OCI-LY1 (cell line): Measurements from ENCODE around the gene SPPL3.
A peak's percentile ranks its signal among the peaks of the same experiment; 100 is the strongest.

Source experiments
- H2AFZ ChIP-seq: fragments of 200-600 bp; sonication (generic), shearing (Covaris generic); 2 replicates; pipeline ENCODE4 v1.6.0; 2014; ENCODE audit warnings: antibody characterized with exemption, mild to moderate bottlenecking, low read length
- H3F3A ChIP-seq: fragments of 200-600 bp; sonication (generic), shearing (Covaris generic); 2 replicates; pipeline ENCODE4 v1.6.0; 2014; ENCODE audit warnings: mild to moderate bottlenecking, antibody characterized with exemption, low read length, moderate library complexity; ENCODE audit not compliant: insufficient read depth
- H3K27ac ChIP-seq: fragments of 200-600 bp; sonication (generic); 2 replicates; pipeline ENCODE4 v1.5.1; 2014; ENCODE audit warnings: low read length, mixed run types, mild to moderate bottlenecking, low read depth; ENCODE audit not compliant: poor library complexity, severe bottlenecking
- H3K27me3 ChIP-seq: fragments of 200-600 bp; sonication (generic); 2 replicates; pipeline ENCODE4 v1.6.0; 2014; ENCODE audit warnings: antibody characterized with exemption, mild to moderate bottlenecking, low read length, moderate library complexity; ENCODE audit not compliant: insufficient read depth
- H3K36me3 ChIP-seq: fragments of 200-600 bp; sonication (generic); 2 replicates; pipeline ENCODE4 v1.6.1; 2014; ENCODE audit warnings: mild to moderate bottlenecking, antibody characterized with exemption, low read length, moderate library complexity, mixed read lengths; ENCODE audit not compliant: insufficient read depth
- H3K4me1 ChIP-seq: fragments of 200-600 bp; sonication (generic); 2 replicates; pipeline ENCODE4 v1.5.1; 2014; ENCODE audit warnings: mild to moderate bottlenecking, low read length, moderate library complexity; ENCODE audit not compliant: insufficient read depth, severe bottlenecking
- H3K4me2 ChIP-seq: fragments of 200-600 bp; sonication (generic), shearing (Covaris generic); 2 replicates; pipeline ENCODE4 v1.6.1; 2014; ENCODE audit warnings: low read length
- H3K4me3 ChIP-seq: fragments of 200-600 bp; sonication (generic); 2 replicates; pipeline ENCODE4 v1.5.1; 2014; ENCODE audit warnings: low read length, low read depth, mild to moderate bottlenecking, mixed read lengths; ENCODE audit not compliant: poor library complexity, severe bottlenecking
- H3K79me2 ChIP-seq: fragments of 200-600 bp; shearing (Covaris generic); 2 replicates; pipeline ENCODE4 v1.6.1; 2016; ENCODE audit warnings: mixed run types, low read length, mixed read lengths; ENCODE audit not compliant: insufficient read depth
- H3K9ac ChIP-seq: fragments of 200-600 bp; sonication (generic), shearing (Covaris generic); 2 replicates; pipeline ENCODE4 v1.6.1; 2014; ENCODE audit warnings: mild to moderate bottlenecking, low read length, mixed read lengths
- H3K9me2 ChIP-seq: fragments of 200-600 bp; sonication (generic), shearing (Covaris generic); 2 replicates; pipeline ENCODE4 v1.6.1; 2014; ENCODE audit warnings: low read depth, mild to moderate bottlenecking, low read length, mixed read lengths
- H3K9me3 ChIP-seq: fragments of 200-600 bp; shearing (Covaris generic); 2 replicates; pipeline ENCODE4 v1.6.1; 2014; ENCODE audit warnings: low read length, mixed read lengths
- H4K20me1 ChIP-seq: fragments of 200-600 bp; sonication (generic), shearing (Covaris generic); 2 replicates; pipeline ENCODE4 v1.6.0; 2016; ENCODE audit warnings: mild to moderate bottlenecking, low read length; ENCODE audit not compliant: insufficient read depth
- EZH2 ChIP-seq: fragments of 200-600 bp; sonication (generic), shearing (Covaris generic); IDR thresholded peaks from 2 replicates; pipeline ENCODE4 v1.8.0; 2017; ENCODE audit warnings: borderline replicate concordance, mixed run types, mild to moderate bottlenecking, antibody characterized with exemption, low read length, moderate library complexity, mixed read lengths
- TF ChIP-seq, protein P1 (sequence below): fragments of 200-600 bp; sonication (generic), shearing (Covaris generic); IDR thresholded peaks from 2 replicates; pipeline ENCODE4 v1.5.1; 2017; ENCODE audit warnings: mild to moderate bottlenecking, antibody characterized with exemption, low read length, moderate library complexity, mixed read lengths

SPPL3 gene

DNA sequence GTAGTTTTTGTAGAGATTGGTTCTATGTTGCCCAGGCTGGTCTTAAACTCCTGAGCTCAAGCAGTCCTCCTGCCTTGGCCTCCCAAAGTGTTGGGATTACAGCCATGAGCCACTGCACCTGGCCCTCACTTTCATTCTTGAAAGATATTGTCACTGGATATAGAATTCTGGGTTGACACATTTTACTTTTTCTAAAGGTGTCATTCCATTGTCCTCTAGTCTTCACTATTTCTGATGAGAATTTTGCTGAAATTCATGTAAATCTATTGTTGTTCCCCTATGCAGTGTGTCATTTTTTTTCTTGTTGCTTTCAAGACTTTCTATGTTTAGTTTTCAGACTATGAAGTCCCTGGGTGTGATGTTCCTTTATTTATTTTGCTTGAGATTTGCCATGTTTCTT, 149.4 kb downstream of the SPPL3 start:
- Histone ChIP-seq H3K36me3 (no peaks in the 10 kb centered on the region; the same call in 1 of the 2 replicates), H3K27me3 (no peaks in the 10 kb centered on the region), H3F3A (no peaks in the 10 kb centered on the region), H3K4me3 (no peak overlapping the region), H3K9ac (no peak overlapping the region), H4K20me1 (no peaks in the 10 kb centered on the region), H3K9me2 (no peaks in the 10 kb centered on the region), H3K27ac (no peak overlapping the region), H3K9me3 (peaks cover 11% of the 10 kb centered on the region), H2AFZ (no peak overlapping the region), H3K4me2 (no peak overlapping the region), H3K79me2 (no peaks in the 10 kb centered on the region), H3K4me1 (peaks cover 5% of the 10 kb centered on the region)
- TF ChIP-seq, protein P1, sequence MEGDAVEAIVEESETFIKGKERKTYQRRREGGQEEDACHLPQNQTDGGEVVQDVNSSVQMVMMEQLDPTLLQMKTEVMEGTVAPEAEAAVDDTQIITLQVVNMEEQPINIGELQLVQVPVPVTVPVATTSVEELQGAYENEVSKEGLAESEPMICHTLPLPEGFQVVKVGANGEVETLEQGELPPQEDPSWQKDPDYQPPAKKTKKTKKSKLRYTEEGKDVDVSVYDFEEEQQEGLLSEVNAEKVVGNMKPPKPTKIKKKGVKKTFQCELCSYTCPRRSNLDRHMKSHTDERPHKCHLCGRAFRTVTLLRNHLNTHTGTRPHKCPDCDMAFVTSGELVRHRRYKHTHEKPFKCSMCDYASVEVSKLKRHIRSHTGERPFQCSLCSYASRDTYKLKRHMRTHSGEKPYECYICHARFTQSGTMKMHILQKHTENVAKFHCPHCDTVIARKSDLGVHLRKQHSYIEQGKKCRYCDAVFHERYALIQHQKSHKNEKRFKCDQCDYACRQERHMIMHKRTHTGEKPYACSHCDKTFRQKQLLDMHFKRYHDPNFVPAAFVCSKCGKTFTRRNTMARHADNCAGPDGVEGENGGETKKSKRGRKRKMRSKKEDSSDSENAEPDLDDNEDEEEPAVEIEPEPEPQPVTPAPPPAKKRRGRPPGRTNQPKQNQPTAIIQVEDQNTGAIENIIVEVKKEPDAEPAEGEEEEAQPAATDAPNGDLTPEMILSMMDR, result no peak
- no peak for TF ChIP-seq EZH2

DNA sequence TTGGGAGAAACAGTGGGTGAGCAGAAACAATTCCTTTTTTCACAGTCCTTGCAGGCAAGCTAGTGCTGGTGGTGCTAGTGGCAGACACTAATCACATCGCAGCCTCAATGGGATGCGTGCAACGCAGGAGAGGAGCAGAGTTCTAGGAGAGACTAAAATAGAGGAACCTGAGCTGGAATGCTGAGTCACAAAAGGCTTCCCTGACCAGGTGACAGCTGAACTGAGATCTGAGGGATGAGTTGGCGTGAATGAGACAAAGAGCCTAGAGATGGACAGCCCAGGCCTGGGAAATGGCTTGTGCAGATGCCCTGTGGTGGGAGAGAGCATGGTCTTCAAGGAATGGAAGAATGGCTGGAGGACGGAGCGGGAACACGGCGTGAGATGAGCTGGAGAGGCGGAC, 152.8 kb downstream of the SPPL3 start:
- Histone ChIP-seq H3K9ac (no peak overlapping the region), H3K4me1 (no peaks in the 10 kb centered on the region), H3K9me2 (no peaks in the 10 kb centered on the region), H3F3A (no peaks in the 10 kb centered on the region), H4K20me1 (no peaks in the 10 kb centered on the region), H3K36me3 (no peaks in the 10 kb centered on the region; the same call in 1 of the 2 replicates), H3K4me3 (no peak overlapping the region), H2AFZ (no peak overlapping the region), H3K27me3 (no peaks in the 10 kb centered on the region), H3K79me2 (no peaks in the 10 kb centered on the region), H3K27ac (no peak overlapping the region), H3K9me3 (peaks cover 11% of the 10 kb centered on the region), H3K4me2 (no peak overlapping the region)
- TF ChIP-seq, protein P1, result no peak
- TF ChIP-seq EZH2, result no peak

DNA sequence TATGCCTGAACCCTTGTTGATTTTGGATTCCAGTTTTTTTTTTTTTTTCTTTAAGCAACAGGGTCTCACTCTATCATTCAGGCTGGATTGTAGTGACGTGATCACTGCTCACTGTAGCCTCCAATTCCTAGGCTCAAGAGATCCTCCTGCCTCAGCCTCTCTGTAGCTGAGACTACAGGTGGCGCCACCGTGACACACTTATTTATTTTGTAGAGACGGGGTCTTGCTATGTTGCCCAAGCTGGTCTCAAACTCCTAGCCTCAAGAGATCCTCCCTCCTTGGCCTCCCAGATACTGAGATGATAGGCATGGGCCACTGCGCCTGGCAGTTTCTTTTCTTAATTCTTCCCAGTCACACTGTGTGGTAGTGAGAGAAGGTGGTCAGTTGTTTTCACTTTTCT, 153.4 kb downstream of the SPPL3 start:
- Histone ChIP-seq H3K36me3 (no peaks in the 10 kb centered on the region; the same call in 1 of the 2 replicates), H3K9me2 (no peaks in the 10 kb centered on the region), H3K9ac (no peak overlapping the region), H4K20me1 (no peaks in the 10 kb centered on the region), H3F3A (no peaks in the 10 kb centered on the region), H3K4me3 (no peak overlapping the region), H3K79me2 (no peaks in the 10 kb centered on the region), H2AFZ (no peak overlapping the region), H3K27me3 (no peaks in the 10 kb centered on the region), H3K27ac (no peak overlapping the region), H3K4me1 (no peaks in the 10 kb centered on the region), H3K9me3 (peaks cover 11% of the 10 kb centered on the region), H3K4me2 (no peak overlapping the region)
- TF ChIP-seq EZH2, result no peak
- TF ChIP-seq, protein P1, result peak; percentile 33; the same call in 1 of the 2 replicates
